DND-41 (cell line): Measurements from ENCODE around the gene FEN1.

Experiments
- EZH2 ChIP-seq: IDR thresholded peaks from 3 replicates; pipeline ENCODE4 v1.6.1; 2012; ENCODE audit warnings: borderline replicate concordance, low read depth, mild to moderate bottlenecking, moderate library complexity, low read length, inconsistent platforms; ENCODE audit not compliant: severe bottlenecking
- TF ChIP-seq, protein P1 (sequence below): IDR thresholded peaks from 2 replicates; pipeline ENCODE4 v1.5.1; 2012; ENCODE audit warnings: borderline replicate concordance, low read length, moderate library complexity, mild to moderate bottlenecking; ENCODE audit not compliant: poor library complexity, severe bottlenecking; ENCODE audit errors: extremely low read depth

GRCh38 chr11:61782299-61782698 is 10.4 kb upstream of the FEN1 start:
- TF ChIP-seq, protein P1, sequence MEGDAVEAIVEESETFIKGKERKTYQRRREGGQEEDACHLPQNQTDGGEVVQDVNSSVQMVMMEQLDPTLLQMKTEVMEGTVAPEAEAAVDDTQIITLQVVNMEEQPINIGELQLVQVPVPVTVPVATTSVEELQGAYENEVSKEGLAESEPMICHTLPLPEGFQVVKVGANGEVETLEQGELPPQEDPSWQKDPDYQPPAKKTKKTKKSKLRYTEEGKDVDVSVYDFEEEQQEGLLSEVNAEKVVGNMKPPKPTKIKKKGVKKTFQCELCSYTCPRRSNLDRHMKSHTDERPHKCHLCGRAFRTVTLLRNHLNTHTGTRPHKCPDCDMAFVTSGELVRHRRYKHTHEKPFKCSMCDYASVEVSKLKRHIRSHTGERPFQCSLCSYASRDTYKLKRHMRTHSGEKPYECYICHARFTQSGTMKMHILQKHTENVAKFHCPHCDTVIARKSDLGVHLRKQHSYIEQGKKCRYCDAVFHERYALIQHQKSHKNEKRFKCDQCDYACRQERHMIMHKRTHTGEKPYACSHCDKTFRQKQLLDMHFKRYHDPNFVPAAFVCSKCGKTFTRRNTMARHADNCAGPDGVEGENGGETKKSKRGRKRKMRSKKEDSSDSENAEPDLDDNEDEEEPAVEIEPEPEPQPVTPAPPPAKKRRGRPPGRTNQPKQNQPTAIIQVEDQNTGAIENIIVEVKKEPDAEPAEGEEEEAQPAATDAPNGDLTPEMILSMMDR, result no peak
- no peak for TF ChIP-seq EZH2
